Measurements from ENCODE around the gene RNF151.

RNF151 gene

GRCh38 chr16:1975432-1976215, 9.0 kb downstream of the RNF151 start:
- no peak for TF ChIP-seq CTCF (IDR thresholded peaks at IDR 0.05)
- Histone ChIP-seq H3K79me2 (peaks cover 9% of the 10 kb centered on the region), H3K9me3 (ENCODE audit: control insufficient read depth, low read length) (no peaks in the 10 kb centered on the region), H3K4me2 (ENCODE audit: low read length) (no peak overlapping the region), H3K36me3 (ENCODE audit: control insufficient read depth, insufficient read depth, low read length) (no peaks in the 10 kb centered on the region), H3K27me3 (ENCODE audit: control insufficient read depth, insufficient read depth, low read length) (no peaks in the 10 kb centered on the region), H3K27ac (no peak overlapping the region), H3K4me3 (ENCODE audit: low read depth, low read length) (no peak overlapping the region), H2AFZ (no peak overlapping the region), H3K9ac (no peak overlapping the region), H3K4me1 (peaks cover 2% of the 10 kb centered on the region)

DNA sequence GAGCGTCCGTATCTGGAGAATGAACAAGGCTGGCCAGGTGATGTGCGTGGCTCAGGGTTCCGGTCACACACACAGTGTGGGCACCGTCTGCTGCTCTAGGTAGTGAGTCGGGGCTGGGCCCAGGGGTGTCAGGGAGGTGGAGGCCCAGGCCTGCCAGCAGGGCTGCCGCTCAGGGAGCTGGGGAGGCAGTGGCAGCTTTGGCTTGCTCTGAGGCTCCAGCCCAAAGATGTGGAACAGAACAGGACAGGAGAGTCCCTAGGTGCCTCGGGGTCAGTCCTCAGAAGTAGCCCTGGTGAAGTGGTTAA, 9.5 kb downstream of the RNF151 start:
- H3K9ac ChIP-seq, result no peak overlapping the region
- no peaks in the 10 kb centered on the region for H3K9me3 ChIP-seq (ENCODE audit: control insufficient read depth, low read length)
- no peaks in the 10 kb centered on the region for H3K36me3 ChIP-seq (ENCODE audit: control insufficient read depth, insufficient read depth, low read length)
- TF ChIP-seq CTCF (IDR thresholded peaks at IDR 0.05), result no peak
- no peak overlapping the region for H2AFZ ChIP-seq
- H3K4me1 ChIP-seq, result peaks cover 2% of the 10 kb centered on the region
- H3K27ac ChIP-seq, result no peak overlapping the region
- no peaks in the 10 kb centered on the region for H3K27me3 ChIP-seq (ENCODE audit: control insufficient read depth, insufficient read depth, low read length)
- H3K4me3 ChIP-seq (ENCODE audit: low read depth, low read length), result no peak overlapping the region
- no peak overlapping the region for H3K4me2 ChIP-seq (ENCODE audit: low read length)
- peaks cover 9% of the 10 kb centered on the region for H3K79me2 ChIP-seq

- H3K4me3 ChIP-seq (ENCODE audit: low read depth, low read length), result no peak overlapping the region
- no peak overlapping the region for H3K27ac ChIP-seq
- no peak for TF ChIP-seq CTCF (IDR thresholded peaks at IDR 0.05)
- H3K36me3 ChIP-seq (ENCODE audit: control insufficient read depth, insufficient read depth, low read length), result no peaks in the 10 kb centered on the region
- no peak overlapping the region for H3K9ac ChIP-seq
- H3K27me3 ChIP-seq (ENCODE audit: control insufficient read depth, insufficient read depth, low read length), result no peaks in the 10 kb centered on the region
- H3K4me1 ChIP-seq, result peaks cover 2% of the 10 kb centered on the region
- no peak overlapping the region for H2AFZ ChIP-seq
- H3K4me2 ChIP-seq (ENCODE audit: low read length), result no peak overlapping the region
- peaks cover 6% of the 10 kb centered on the region for H3K79me2 ChIP-seq
- H3K9me3 ChIP-seq (ENCODE audit: control insufficient read depth, low read length), result no peaks in the 10 kb centered on the region
Observed at GRCh38 chr16:1976951-1977874, 10.6 kb downstream of the RNF151 start.

GRCh38 chr16:1977875-1978268, 11.2 kb downstream of the RNF151 start:
- Histone ChIP-seq H3K27me3 (ENCODE audit: control insufficient read depth, insufficient read depth, low read length) (no peaks in the 10 kb centered on the region), H3K9ac (no peak overlapping the region), H3K9me3 (ENCODE audit: control insufficient read depth, low read length) (no peaks in the 10 kb centered on the region), H3K4me2 (ENCODE audit: low read length) (no peak overlapping the region), H3K36me3 (ENCODE audit: control insufficient read depth, insufficient read depth, low read length) (no peaks in the 10 kb centered on the region), H2AFZ (no peak overlapping the region), H3K4me1 (no peaks in the 10 kb centered on the region), H3K4me3 (ENCODE audit: low read depth, low read length) (no peak overlapping the region), H3K79me2 (no peaks in the 10 kb centered on the region), H3K27ac (no peak overlapping the region)
- no peak for TF ChIP-seq CTCF (IDR thresholded peaks at IDR 0.05)
